Stimulated activated CD4-positive, alpha-beta T cell treated with anti-CD3 and anti-CD28 coated beads, Interleukin-1b, Interleukin-23, amount 100 ng/mL, for 24 hours (primary cell): ENCODE results near the gene RNF32.
"Not testable (repeated sequence)": the region's sequence is repeated elsewhere in the genome, so short reads cannot be mapped to it uniquely, and the experiment has no call there.

Source experiments
- DNase-seq, 4 experiments: peaks; one replicate each; pipeline ENCODE4 v3.0.0-alpha.2; 2020; ENCODE audit warnings: low read depth in 4 of 4, low spot score in 1 of 4

The RNF32 gene

DNA sequence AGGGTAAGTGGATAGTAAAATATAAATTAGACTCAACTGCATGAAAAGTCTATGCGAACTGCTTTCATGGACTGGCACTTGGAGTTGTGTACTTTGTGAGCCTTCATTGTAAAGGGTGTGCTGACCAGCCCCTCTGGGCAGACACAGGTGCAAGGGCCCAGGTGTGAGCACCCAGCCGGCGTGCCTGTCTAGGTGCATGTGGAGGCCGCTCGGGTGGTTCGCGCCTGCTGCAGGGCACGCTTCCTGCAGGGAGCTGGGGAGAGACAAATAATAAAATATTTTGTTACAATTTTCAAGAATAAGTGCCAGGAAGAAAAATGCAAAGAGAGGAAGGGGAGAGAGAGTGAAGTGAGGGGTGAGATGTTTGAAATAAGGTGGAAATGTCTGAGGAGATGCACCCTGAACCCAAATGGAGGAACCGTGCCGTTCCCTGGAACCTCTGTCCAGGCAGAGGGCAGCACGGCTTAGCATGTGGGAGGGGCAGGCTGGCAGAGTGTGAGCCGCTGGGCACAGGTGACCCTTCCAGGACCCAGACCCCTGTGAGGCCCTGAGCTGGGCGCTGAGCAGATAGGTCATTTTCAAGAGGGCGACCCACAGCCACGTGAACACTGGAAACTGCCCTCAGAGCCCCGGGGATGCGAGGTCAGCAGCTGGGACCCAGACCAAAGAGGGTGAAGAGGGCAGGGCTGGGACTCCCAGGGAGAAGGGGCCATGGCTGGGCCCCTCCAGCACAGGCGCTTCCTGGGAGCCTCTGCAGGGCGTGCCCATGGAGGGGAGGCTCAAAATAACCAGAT, 28.7 kb downstream of the RNF32 start:
- DNase-seq = no peak

DNA sequence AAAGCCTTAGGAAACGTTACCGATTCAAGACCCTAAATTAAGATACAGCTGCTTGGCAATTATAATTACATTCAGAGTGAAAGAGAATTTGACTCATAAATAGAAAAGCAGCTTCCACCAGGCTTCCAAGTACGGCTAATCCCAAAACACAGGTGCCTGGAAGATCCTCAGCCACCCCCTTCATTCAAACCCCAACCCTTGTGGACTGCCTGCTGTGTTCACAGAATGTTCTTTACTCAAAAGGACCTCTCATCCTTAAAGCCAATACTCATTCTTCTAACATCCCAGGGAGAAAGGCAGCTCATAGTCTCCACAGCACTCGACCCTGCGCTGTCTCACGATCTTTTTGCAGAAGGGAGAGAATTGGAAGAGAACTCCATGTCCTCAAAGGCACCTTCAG, 32.9 kb downstream of the RNF32 start:
- no peak for DNase-seq

DNA sequence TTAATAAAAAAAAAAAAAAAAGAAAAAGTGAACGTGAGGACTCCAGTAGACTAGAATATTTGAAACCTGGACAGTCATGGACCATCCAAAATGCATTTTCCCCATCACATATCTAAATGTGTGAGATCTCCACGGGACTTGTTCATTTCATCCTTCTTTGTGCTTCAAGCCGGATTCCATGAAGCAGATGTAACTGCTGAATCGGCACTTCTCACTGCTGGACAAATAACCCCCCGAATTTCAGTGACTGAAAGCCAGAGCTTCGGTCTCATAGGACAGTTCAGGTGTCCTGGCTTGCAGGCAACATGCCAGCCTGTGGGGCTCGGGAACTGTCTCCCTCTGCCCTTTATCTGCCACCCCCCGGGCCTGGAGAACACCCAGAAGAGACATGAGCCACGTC, 33.3 kb downstream of the RNF32 start:
- DNase-seq = no peak

DNA sequence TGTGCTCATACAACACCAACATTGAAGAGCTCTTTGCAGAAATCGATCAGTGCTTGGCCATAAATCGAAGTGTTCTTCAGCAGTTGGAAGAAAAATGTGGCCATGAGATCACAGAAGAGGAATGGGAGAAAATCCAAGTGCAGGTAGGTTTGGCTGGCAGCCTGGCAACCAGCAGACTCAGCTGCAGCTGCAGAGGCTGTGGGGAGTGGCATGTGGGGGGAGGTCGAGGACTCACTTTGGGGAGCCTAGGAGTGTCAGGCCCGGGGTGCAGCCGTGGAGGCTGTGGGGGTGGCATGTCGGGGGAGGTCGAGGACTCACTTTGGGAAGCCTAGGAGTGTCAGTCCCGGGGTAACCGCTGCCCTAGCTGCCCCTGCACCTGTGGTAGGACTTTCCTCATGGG, 35.1 kb downstream of the RNF32 start:
- DNase-seq = no peak

DNA sequence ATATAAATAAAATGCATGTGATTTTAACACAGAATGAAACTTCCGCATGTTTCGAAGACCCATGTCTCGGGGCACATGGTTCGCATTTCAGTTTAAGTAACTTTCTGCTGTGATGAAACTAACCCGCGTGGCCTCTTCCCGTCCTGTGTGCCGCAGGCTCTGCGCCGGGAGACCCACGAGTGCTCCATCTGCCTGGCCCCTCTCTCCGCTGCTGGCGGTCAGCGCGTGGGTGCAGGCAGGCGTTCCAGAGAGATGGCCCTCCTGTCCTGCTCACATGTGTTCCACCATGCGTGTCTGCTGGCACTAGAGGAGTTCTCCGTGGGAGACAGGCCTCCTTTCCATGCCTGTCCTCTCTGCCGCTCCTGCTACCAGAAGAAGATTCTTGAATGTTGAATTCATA, 35.7 kb downstream of the RNF32 start:
- no peak for DNase-seq

DNA sequence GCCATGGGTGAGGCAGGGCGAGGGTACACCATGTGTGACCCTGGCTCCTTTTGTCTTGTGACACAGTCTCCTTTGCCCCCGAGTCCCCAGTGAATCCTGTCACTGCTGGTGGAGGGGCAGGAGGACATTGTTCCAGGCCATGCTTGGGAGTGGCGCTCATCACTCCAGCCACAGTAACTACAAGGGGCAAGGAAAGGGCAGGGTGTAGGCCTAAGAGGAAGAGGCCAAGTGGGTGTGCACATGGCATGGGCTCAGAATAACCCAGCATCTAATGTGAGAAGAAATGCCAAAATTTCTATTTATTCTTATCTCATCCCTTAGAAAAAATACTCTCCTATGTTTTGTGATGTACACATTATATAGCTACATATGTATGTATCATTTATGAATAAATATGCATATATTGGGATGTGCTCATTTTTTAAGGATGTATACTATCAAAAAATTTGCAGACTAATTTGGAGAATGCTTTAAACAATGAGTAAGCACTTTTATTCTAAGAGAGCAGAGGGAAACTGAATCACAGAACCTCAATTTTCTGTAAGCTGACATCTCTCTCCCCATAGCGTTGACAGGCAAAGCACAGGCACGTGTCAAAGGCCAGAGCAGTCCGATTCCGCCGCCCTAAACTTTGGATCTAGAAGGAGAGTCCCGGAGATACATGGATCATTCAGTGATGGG, 36.9 kb downstream of the RNF32 start:
- DNase-seq = no peak

DNA sequence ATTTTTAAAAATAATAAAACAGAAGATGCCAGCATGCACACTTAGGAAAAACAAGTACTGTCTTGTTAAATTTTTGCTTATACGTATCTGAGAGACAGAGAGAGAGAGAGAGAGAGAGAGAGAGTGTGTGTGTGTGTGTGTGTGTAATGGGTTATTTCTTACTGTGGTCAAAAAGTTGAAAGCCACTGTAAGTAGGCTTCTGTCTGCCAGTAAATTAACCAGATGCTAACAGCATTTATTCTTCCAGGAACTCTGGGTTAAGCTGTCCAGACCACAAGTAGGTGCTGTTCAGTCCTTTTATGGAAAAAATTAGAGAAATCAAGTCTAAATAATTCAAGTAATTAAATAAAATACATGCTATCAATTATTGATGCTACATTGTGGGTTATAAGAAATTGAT, 39.7 kb downstream of the RNF32 start:
- no peak for DNase-seq

DNA sequence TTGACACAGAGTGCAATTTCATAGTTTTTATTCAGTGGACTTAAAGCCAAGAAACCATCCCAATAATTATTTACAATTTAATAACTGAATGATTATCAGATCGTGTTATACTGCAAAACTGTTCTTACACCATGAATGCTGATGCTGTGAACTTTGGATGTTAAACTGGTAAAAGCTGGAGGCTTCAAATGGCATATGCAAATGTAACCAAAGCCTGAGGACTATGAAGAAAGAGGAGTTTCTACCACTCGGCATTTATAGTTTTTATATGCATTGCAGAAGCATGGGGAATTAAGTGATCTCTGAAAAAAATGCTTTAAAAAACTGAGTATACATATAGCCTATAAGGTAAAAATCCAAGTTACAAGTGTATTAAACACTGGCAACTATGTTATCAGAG, 42.4 kb downstream of the RNF32 start:
- no peak for DNase-seq

DNA sequence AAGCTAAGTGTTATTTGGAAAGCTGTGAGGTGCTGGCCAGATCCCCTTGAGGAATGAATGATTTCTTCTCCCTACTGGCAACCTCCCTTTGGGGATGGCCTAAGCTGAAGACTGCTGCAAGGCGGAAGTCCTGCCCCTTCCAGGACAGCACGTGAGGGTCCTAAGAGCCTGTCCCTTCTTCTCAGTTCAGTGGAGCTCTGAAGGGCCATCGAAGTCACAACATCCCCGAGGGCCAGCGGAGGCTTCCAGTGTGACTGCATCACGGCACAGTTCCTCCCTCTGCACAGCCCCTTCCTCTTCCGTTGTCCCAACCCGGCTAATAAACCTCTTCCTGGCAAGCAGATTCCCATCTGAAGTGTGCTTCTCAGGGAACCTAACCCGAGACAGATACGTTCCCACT, 43.7 kb downstream of the RNF32 start:
- no peak for DNase-seq

DNA sequence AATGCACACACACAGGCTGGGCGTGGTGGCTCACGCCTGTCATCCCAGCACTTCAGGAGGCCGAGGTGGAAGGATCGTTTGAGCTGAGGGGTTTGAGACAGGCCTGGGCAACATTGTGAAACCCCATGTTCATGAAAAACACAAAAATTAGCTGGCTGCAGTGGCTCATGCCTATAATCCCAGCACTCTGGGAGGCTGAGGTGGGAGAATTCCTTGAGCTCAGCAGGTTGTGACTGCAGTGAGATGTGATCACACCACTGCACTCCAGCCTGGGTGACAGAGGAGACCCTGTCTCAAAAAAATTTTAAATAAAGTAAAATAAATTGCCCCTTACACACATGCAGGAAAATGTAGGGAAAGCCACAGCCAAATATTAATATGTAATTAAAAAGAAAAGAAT, 44.1 kb downstream of the RNF32 start:
- DNase-seq = no peak

DNA sequence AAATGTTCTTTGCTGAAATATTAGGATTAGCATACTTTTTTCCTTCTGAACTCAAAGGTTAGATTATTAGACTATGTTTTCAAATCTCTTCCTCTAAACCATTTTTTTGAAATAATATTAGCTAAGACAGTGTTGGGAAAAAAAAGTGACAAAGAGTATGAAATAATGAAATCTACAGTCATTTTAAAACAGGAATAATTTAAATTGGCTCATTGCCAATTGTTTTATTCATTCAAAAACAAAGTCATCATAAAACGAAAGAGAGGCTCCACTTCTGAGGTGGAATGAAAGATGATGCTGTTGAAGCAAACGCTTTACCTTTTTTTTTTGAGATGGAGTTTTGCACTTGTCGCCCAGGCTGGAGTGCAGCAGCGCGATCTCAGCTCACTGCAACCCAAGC, 51.2 kb downstream of the RNF32 start:
- no peak for DNase-seq

DNA sequence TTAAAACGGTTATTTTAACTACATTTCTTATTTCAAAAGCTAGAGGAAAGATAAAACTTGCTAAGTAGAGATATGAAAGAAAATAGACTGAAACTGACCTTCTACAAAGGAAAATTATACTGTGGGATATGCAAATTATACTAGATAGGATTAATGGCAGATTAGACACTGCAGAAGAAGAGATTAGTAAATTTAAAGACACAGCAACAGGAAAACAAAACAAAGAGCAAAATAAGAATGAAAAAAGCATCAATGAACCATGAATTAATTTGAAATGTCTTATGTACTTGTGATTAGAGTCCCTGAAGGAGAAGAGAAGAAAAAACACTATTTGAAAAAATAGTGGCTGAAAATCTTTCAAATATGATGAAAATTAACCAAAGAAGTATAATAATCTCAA, 52.3 kb downstream of the RNF32 start:
- no peak for DNase-seq

DNA sequence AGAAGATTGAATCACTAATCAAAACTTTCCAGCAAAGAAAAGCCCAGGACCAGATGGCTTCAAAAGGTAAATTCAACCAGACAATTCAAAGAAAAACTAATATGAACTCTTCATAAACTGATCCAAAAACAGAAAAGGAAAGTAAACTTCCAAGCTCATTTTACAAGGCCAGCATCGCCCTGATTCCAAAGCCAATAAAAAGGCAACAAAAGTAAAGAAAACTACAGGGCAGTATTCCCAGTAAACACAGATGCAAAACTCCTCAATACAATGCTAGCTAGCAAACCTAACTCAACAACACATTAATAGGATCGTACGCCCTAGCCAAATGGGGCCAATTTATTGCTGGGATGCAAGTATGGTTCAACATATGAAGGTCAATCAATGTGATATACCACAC, 53.1 kb downstream of the RNF32 start:
- no peak for DNase-seq

DNA sequence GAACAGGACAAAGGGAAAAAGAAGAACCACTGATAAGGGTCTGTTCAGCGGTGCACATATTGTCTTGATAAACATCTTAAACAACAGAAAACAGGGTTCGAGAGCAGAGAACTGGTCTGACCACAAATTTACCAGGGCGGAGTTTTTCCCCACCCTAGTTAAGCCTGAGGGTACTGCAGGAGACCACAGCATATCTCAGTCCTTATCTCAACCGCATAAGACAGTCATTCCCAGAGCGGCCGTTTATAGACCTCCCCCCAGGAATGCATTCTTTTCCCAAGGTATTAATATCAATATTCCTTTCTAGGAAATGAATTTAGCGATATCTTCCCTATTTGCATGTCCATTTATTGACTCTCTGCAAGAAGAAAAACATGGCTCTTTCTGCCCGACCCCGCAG, 56.7 kb downstream of the RNF32 start:
- DNase-seq = not testable (repeated sequence)

DNA sequence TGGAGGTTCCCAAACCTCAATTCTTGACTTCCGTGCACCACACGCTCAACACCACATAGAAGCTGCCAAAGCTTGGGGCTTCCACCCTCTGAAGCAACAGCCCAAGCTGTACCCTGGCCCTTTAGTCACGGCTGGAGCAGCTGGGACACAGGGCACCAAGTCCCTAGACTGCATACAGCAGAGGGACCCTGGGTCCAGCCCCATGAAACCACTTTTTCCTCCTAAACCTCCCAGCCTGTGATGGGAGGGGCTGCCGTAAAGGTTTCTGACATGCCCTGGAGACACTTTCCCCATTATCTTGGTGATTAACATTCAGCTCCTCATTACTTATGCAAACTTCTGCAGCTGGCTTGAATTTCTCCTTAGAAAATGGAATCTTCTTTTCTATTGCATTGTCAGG, 57.9 kb downstream of the RNF32 start:
- DNase-seq = not testable (repeated sequence)

DNA sequence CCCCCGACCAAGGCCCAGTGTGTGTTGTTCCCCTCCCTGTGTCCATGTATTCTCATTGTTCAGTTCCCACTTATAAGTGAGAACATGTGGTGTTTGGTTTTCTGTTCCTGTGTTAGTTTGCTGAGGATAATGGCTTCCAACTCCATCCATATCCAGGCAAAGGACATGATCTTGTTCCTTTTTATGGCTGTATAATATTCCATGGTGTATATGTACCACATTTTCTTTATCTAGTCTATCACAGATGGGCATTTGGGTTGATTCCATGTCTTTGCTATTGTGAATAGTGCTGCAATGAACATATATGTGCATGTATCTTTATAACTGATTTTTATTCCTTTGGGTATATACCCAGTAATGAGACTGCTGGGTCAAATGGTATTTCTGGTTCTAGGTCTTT, 61.2 kb downstream of the RNF32 start:
- DNase-seq = not testable (repeated sequence)

DNA sequence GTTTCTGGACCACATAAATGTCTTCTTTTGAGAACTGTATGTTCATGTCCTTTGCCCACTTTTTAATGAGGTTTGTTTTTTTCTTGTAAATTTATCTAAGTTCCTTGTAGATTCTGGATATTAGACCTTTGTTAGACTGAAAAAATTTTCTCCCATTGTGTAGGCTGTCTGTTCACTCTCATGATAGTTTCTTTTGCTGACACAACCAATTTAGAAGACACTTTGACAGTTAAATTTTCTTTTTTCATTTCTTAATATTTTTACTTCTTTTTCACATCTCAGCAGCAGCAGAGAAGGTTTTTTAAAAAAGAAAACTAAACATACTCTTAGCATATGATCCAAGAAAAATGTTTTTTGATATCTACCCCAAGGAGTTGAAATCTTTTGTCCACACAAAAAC, 61.8 kb downstream of the RNF32 start:
- DNase-seq = no peak

DNA sequence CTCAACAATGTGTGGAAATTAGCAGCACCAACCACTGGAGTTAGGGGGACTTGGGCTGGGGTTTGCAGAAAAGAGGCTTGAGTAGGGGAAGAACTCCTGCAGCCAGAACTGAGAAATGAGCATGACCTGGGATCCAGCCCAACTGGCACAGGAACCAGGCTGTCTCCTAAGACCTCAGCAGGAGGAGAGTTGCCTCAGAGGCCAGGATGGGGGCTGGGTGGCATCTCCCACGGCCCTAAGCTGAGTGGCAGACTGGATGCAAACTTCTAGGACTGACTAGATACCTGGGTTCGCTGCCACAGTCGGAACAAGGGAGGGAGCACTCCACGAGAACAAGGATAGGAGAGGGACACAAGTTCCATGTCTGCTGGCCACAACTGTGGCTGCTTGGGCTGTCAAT, 62.6 kb downstream of the RNF32 start:
- no peak for DNase-seq

DNA sequence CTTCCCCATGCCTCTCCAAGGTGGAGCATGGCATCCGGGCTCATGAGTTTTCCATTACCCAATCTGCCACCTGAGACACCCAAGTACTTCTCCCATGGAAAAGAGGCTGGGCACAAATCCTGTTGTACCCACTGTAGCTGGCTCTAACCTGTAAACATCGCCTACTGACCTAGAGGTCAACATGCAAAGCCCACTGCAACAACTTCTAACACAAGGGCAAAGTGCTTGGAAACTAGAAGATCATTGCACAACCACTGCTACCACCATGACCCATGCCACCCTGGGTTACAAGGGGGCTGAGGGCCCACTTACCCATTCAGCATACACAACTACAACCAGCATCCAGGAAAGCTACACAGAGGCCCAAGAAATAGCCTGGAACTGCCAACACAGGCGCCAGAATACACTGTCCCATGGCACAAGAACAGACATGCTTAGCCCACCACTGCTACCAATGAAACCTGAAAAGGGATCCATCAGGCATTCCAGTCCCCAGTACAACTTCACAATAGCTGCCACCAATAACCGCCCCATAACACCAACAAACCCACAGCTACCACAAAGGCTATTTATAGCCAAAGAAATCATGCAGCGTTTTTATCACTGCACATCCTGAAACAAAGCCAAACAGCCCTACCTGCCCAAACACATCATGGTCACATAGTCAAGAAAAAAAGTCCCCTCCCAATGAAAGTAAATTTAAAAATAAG, 63.4 kb downstream of the RNF32 start:
- DNase-seq = no peak

DNA sequence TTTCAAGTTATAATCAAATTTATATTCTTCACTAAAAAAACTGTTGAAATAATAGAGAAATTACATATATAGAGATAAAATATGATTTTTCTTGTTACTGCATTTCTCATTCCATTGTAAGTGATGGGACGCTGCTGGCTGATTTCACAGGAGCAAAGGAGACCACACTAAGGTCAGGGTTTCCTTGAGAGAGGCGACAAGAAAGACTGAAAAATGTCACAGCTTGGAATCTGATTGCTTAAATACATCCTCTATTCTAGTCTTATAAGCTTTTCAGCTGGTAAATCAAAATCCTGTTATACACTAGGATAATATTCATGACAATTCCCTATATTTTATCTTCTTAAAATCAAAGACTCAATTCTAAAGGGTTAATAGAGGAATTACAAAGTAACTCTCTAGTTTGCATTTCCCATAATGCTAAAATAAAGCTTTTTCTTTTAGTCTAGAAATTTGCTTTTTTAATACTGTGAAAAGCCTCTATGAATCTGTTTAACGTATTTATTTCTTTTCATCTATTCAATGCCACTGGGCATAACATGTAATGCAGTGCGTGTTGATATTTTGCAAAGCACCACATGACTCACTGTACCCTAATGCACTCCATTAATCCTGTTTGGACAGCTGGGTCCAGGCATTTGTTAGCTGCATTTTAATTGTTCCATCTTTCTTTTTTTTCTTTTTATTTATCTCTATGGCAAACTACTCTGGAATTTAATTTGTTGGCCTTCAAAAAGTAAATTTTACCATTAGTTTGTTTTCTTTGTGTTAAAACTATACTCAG, 81.7 kb downstream of the RNF32 start:
- no peak for DNase-seq

DNA sequence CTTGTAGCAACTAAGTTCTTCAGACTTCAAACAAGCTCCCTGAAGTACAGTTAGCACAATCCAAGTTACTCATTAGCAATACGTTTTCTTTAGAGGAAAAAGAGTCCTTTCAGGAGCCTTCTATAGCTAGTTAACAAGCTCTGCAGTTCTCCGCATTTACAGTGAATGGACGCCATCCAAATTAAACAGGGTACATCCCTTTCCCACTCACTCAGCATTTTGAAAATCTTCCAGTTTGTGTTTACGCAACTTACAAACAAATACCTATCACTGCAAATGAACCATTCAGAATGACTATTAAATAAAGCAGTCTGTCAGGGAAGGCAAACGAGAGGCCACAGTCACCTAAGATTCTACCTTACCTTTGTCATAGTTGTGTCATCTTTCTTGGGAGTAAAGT, 84.5 kb downstream of the RNF32 start:
- no peak for DNase-seq

DNA sequence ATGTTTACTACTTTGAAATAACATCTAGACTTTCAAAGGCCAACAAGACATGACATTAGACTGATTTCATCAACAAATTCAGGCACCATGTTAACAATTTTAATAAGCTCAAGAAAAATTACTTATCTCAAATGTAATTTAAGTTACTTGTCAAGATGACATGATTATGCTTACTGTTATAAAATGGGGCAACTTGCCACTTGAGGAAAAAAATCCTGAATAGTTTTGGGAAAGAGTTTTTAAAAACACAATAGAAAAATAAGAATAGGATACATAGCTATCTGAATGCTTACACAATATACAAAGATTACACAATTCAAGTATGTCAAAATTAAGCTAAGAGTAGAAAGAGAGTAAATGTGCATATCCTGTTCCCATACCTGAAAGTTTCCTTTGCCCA, 85.4 kb downstream of the RNF32 start:
- DNase-seq = no peak
